SK-N-SH treated with all-trans-retinoic acid at 6 μM for 48 hours (cell line): ENCODE data around the gene GOLGA8B.

Experiments
- ARNTL ChIP-seq: fragments of 450-650 bp; formaldehyde crosslinking; IDR thresholded peaks from 2 replicates; pipeline ENCODE4 v1.5.0; 2020; ENCODE audit warnings: low read depth, mild to moderate bottlenecking, moderate library complexity, borderline replicate concordance
- SNAI2 ChIP-seq: fragments of 250-450 bp; sonication (Bioruptor Pico); IDR thresholded peaks from 2 replicates; pipeline ENCODE4 v1.5.0; 2020; ENCODE audit warnings: mild to moderate bottlenecking, moderate library complexity
- TF ChIP-seq, protein P1 (sequence below): fragments of 250-450 bp; sonication (Bioruptor Pico); IDR thresholded peaks from 2 replicates; pipeline ENCODE4 v1.5.1; 2021; ENCODE audit warnings: mild to moderate bottlenecking, moderate library complexity
- TF ChIP-seq, protein P2 (sequence below): fragments of 250-450 bp; sonication (Bioruptor Pico); IDR thresholded peaks from 2 replicates; pipeline ENCODE4 v1.5.1; 2020; ENCODE audit warnings: low read depth, mild to moderate bottlenecking, moderate library complexity

DNA sequence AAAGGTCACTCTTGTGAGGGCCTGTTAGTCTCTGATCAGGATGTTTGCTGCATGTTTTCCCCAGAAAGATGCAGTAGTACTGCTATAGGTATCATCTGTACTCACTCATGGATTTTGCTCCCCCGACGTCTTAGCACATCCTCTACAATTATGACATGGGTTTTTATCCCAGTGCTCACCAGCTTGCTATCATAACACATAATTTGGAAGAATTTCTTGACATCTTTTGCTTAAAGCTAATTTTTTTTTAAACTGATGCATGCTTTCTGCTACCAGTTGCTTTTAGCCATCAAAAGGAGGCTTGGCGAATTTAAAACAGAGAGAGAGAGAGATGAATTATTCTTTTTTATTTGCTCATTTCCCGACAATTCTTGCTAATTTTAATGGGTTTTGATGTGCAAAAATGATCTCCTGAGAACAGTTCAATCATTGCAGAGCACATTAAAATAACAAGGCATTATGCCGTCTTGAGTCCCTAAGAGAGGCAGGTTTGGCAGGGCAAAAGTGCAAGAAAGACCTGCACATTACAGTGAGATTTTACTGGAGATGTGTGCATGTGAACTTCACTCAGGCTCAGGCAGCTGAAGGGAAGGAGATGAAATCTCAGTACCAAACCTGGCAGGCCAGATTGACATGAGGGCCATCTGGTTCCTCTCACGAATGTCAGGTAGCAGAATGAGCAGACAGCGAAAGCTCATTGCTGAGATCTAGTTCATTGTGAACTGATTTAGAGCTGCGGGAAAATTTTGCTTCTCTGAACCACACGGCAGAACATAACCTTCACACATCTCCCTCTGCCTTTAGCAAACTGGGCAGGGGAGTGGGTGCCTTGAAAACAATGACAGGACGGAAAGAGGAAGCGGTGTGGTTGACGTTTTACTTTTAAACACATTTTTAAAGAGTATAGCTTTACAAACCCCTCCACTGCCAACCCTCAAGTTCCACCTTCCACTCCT is 25.9 kb upstream of the GOLGA8B start:
- no peak for TF ChIP-seq ARNTL
- TF ChIP-seq, protein P1, sequence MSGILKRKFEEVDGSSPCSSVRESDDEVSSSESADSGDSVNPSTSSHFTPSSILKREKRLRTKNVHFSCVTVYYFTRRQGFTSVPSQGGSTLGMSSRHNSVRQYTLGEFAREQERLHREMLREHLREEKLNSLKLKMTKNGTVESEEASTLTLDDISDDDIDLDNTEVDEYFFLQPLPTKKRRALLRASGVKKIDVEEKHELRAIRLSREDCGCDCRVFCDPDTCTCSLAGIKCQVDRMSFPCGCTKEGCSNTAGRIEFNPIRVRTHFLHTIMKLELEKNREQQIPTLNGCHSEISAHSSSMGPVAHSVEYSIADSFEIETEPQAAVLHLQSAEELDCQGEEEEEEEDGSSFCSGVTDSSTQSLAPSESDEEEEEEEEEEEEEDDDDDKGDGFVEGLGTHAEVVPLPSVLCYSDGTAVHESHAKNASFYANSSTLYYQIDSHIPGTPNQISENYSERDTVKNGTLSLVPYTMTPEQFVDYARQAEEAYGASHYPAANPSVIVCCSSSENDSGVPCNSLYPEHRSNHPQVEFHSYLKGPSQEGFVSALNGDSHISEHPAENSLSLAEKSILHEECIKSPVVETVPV (CRISPR knock-in tag): no peak
- TF ChIP-seq, protein P2, sequence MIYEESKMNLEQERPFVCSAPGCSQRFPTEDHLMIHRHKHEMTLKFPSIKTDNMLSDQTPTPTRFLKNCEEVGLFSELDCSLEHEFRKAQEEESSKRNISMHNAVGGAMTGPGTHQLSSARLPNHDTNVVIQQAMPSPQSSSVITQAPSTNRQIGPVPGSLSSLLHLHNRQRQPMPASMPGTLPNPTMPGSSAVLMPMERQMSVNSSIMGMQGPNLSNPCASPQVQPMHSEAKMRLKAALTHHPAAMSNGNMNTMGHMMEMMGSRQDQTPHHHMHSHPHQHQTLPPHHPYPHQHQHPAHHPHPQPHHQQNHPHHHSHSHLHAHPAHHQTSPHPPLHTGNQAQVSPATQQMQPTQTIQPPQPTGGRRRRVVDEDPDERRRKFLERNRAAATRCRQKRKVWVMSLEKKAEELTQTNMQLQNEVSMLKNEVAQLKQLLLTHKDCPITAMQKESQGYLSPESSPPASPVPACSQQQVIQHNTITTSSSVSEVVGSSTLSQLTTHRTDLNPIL (CRISPR knock-in tag): no peak
- no peak for TF ChIP-seq SNAI2 (CRISPR knock-in tag)
